ENCODE measurements around the gene DCAF11.

- no peak for TF ChIP-seq CTCF (IDR thresholded peaks at IDR 0.05)
- no peak for TF ChIP-seq POLR2A (IDR thresholded peaks at IDR 0.05)
Observed at GRCh38 chr14:24095271-24096068, 19.1 kb upstream of the DCAF11 start.
